Stimulated activated CD8-positive, alpha-beta memory T cell treated with anti-CD3 and anti-CD28 coated beads, Interleukin-15, amount 100 ng/mL, for 24 hours (primary cell): ENCODE data around the gene DENND6B.
"Not testable (repeated sequence)": the region's sequence is repeated elsewhere in the genome, so short reads cannot be mapped to it uniquely, and the experiment has no call there.

Experiments used
- DNase-seq: peaks from one replicate; pipeline ENCODE4 v3.0.0-alpha.2; 2020; ENCODE audit warnings: low read depth

The DENND6B gene, protein sequence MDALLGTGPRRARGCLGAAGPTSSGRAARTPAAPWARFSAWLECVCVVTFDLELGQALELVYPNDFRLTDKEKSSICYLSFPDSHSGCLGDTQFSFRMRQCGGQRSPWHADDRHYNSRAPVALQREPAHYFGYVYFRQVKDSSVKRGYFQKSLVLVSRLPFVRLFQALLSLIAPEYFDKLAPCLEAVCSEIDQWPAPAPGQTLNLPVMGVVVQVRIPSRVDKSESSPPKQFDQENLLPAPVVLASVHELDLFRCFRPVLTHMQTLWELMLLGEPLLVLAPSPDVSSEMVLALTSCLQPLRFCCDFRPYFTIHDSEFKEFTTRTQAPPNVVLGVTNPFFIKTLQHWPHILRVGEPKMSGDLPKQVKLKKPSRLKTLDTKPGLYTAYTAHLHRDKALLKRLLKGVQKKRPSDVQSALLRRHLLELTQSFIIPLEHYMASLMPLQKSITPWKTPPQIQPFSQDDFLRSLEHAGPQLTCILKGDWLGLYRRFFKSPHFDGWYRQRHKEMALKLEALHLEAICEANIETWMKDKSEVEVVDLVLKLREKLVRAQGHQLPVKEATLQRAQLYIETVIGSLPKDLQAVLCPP

DNA sequence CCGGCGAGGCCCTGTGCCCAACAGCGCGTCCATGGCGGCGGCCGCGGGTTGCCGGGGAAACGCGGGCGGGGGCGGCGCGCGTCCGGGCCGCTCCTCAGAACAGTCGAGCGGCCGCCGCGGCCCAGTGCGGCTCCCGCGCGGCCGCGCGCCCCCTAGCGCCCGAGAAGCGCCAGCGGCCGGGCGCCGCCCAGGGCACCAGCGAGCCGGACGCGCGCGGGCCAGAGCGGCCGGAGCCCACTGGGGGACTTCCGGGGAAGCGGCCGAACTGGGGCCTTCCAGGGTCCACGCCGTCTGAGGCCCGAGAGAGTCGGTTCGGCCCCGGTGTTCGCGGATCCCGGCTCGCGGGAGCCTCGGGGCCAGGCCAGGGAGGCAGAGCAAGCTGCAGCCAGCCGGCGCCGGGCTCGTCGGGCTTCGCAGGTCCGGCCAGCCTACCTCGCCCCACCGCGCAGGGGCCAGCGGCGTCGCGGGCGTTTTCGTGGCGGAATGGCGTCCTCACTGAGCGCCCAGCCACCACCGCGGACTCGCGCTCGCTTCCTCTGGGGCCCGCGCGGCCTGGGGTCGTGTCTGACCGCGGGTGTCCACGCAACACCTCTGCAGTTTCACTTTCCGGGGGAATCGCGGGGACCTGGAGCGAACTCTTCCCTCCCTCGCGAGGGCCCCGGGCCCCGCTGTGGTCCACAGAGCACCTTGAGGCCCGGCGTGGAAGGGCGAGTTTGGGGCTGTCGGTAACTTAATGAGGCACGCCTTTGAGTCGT lies at the start of gene DENND6B:
Gene DENND6B (minus strand): TSS at position 57 of the 755 bp plus-strand sequence. CDS start 24 bp downstream, at position 33.
- DNase-seq = peak; percentile 53

DNA sequence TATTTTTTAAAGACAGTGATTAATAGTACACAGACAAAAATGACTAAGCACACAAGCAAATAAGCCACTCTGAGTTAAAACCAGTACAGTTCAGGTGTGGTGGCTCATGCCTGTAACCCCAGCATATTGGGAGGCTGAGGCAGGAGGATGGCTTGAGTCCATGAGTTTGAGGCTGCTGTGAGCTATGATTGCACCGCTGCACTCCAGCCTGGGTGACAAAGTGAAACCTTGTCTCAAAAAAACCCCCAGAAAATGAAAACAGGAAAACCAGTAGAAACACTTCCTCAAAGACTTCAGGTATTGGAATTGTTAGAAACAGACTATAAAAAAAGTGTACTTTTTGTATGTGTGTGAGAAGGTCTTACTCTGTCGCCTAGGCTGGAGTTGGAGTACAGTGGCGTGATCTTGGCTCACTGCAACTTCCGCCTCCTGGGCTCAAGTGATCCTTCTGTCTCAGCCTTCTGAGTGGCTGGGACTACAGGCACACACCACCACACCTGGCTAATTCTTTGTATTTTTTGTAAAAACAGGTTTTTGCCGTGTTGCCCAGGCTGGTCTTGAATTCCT lies 49.4 kb upstream of the DENND6B start:
- no peak for DNase-seq

DNA sequence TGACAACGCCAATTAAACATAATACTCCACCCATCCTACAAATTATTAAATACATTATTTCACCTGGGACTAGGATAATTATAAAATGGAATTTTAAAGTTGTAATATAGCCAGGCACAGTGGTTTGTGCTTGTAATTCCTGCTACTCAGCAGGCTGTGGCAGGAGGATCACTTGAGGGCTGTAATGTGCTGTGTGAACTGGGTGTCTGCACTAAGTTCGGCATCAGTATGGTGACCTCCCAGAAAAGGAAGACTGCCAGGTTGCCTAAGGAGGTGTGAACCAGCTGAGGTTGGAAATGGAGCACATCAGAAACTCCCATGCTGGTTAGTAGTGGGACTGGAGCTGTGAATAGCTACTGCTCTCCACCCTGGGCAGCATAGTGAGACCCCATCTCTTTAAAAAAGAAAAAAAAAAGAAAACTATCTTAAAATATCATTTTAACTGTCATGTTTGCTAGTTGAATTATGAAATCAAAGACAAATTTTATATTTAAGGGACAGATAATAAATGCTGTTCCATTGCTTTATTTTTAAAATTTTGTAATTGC lies 44.4 kb upstream of the DENND6B start:
- no peak for DNase-seq

DNA sequence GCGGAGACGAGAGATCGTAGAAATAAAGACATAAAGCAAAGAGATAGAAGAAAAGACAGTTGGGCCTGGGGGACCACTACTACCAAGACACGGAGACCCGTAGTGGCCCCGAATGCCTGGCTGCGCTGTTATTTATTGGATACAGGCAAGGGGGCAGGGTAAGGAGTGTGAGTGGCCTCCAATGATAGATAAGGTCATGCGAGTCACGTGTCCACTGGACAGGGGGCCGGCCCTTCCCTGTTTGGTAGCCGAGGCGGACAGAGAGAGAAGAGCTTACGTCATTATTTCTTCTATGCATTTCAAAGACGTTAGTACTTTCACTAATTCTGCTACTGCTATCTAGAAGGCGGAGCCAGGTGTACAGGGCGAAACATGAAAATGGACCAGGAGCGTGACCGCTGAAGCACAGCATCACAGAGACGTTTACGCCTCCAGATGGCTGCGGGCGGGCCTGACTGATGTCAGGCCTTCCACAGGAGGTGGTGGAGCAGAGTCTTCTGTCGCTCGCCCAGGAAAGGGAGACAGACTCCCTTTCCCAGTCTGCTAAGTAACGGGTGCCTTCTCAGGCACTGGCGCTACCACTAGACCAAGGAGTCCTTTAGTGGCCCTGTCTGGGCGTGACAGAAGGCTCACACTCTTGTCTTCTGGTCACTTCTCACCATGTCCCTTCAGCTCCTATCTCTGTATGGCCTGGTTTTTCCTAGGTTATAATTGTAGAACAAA lies 41.1 kb upstream of the DENND6B start:
- no peak for DNase-seq

DNA sequence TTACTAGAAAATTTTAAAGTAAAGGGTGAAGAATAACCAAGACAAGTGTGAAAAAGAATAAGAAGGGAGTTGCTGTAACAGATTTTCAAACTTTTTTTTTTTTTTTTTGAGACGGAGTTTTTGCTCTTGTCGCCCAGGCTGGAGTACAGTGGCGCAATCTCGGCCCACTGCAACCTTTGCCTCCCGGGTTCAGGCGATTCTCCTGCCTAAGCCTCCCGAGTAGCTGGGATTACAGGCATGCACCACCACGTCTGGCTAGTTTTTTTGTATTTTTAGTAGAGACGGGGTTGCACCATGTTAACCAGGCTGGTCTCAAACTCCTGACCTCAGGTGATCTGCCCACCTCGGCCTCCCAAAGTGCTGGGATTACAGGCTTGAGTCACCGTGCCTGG lies 37.0 kb upstream of the DENND6B start:
- not testable (repeated sequence) for DNase-seq

DNA sequence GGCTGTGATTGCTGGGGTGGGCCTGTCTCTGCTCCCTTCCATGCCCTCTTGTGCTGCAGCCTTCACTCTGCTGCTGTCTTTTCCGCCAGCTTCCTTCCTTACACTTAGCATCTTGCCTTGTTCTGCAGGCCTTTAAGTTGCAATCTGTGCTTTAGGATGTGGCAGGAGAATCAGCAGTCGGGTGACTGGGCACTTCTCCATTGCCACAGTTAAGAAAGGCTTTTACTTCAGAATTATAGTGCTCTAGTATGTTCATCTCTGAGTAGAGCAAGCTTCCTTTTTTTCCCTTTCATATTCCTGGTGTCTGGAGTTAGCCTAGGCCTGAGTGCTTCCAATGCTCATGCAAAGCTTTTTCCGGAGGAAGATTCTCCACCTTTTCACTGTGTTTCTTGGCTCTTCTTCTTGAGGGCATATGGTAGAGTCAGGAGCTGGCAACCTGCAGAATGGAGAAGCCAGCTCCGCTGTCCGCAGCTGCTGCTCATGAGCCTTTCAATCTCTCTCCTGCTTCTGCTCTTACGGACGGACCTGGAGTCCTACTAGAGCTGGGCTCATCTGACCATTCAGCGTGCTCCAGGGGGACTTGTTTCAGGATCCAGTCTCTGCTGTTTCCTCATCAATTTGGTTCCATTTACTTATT lies 36.5 kb upstream of the DENND6B start:
- no peak for DNase-seq

DNA sequence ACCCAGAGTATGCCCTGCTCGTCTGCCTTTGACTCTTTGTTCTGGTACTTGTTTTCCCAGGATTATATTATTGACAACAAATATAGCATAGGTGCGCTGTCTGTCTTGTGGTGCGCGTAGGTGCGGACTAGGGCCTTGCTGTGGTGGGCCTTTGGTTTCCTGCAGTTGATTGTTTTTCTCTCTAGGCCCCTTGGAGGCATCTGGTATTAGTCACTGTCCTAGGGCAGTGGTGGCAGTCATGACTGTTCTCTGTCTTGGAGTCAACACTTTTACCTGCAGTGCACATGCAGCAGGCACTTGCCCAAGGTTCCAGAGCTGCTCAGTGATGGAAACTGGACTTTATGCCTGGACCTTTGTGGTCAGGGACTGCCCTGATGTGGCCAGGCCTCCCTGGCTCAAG lies 34.9 kb upstream of the DENND6B start:
- no peak for DNase-seq

DNA sequence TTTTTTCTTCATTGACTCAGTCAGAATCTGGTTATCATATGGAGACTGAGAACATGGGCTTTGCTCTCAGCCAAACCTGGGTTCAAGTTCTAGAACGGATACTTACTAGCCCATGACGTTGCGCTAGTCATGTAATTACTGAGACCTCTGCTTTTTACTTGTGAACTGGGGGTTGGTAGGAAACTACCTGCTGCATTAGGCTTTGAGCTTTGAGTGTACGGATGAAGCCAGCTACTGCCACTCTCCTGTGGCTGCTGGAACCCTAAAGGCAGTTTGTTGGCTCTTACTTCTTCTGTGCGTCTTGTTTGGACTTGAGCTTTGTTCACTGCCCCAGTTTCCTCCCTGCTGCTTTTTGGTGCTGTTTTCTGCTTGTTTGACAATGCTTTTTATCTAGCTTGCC lies 34.4 kb upstream of the DENND6B start:
- no peak for DNase-seq

DNA sequence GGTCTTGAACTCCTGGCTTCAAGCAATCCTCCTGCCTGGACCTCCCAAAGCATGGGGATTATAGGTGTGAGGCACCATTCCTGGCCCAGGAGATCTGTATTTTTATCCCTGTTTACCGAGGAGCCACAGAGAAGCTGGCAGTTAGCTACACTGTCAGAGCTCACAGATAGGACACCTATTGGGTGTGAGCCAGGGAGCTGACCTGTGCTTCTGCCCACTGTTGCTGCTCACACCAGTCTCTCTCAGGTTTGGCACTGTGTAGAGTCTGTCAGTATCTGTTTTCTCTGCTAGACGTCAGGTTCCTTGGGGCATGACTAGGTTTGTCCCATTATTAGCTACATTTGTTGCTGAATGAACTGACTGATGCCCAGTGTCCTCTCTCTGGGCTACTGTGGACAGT lies 33.8 kb upstream of the DENND6B start:
- no peak for DNase-seq

DNA sequence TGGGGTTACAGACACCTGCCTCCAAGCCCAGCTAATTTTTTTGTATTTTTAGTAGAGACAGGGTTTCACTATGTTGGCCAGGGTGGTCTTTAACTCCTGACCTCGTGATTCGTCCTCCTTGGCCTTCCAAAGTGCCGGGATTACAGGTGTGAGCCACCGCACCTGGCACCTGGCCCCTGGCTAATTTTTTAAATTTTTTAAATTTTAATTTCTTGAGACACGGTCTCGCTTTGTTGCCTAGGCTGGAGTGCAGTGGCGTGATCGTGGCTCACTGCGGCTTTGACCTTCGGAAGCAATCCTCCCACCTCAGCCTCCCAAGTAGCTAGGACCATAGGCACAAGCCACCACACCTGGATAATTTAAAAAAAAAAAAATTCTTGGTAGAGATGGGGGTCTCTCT lies 30.9 kb upstream of the DENND6B start:
- DNase-seq = no peak

DNA sequence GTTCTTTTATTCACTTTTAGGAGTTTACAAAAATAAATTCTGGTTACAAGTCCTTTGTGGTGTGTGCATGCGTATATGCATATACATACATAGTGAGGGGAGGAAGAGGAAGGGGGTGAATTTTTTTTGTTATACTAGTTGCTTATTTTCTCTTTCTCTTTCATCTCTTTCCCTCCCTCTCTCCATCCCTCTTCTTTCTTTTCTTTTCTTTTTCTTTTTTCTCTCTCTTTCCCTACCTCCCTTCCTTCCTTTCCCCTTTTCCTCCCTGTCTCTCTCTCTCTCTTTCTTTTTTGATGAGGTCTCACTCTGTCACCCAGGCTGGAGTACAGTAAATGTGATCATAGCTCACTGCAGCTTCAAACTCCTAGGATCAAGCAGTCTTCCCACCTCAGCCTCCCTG lies 30.4 kb upstream of the DENND6B start:
- DNase-seq = no peak

DNA sequence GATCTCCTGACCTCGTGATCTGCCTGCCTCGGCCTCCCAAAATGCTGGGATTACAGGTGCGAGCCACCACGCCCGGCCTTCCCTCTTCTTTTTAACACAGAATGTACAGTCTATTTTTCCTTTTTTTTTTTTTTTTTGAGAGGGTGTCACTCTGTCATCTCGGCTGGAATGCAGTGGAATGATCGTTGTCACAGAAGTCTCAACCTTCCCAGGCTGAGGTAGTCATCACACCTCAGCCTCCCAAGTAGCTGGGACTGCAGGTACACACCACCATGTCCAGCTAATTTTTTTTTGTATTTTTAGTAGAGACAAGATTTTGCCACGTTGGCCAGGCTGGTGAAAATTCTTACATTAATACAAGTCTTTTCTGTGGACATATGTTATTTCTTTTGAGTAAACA lies 29.4 kb upstream of the DENND6B start:
- DNase-seq = no peak

DNA sequence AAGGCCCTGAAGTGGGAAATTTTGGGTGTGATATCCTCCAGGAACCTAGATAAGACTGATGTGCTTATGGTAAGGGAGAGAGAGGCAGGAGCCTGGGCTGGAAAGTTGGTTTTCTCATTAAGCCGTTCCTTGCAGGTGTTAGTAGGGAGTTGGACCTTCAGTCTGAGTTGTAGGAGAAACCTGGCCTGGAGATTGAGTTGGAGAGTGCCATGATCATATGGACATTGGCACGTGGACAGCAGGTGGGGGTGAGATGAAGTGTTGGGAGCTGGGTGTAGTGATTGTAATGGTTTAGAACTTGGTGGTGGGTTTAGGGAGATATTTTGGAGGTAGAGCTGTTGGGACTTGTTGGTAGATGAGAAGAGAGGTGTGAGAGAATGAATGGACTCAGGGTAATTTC lies 21.2 kb upstream of the DENND6B start:
- DNase-seq = no peak

DNA sequence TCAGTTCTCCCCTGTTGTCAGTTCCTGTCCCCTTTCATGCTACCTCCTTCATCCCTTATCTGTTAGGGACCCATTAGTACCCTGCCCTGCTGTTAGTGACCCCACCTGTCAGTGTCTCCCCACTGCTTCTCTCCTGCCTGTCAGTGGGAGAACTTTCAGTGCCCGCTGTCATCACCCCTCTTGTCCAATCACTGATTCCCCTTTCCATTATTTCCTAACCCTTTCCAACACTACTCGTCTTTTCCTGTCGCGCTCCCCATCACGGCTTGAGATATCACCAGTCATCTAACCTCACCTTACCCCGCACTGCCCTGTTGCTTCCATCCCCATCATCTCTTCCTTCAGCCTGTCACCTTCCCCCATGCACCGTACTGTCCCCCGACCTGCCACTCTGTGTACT lies 20.3 kb upstream of the DENND6B start:
- DNase-seq = no peak

DNA sequence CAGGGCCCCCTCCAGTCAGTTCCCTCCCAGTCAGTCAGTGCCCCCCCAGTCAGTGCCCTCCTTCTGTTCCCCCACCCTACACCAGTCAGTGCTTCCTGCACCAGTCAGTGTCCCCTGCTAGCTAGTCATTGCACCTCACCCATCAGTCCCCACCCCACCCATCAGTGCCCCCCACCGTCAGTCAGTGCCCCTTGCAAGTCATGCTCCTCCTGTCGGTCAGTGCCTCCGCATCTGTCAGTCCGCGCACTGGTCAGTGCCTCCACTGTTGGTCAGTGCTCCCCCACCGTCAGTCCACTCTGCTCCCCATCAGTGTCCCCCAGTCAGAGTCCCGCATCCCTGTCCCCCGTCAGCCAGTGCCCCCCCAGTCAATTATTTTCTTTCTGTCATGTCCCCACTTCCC lies 19.7 kb upstream of the DENND6B start:
- DNase-seq = no peak

DNA sequence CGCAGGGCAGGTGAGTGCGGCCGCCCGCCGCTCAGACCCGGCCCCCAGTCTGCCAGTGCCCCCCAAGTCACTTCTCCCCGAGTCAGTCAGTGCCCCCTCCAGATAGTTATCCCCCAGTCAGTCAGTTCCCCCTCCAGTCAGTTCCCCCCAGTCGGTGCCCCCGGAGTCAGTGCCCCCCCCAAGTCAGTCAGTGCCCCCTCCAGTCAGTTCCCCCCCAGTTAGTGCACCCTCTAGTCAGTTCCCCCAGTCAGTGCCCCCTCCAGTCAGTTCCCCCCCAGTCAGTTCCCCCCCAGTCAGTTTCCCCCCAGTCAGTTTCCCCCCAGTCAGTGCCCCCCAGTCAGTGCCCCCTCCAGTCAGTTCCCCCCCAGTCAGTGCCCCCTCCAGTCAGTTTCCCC lies 16.7 kb upstream of the DENND6B start:
- no peak for DNase-seq

DNA sequence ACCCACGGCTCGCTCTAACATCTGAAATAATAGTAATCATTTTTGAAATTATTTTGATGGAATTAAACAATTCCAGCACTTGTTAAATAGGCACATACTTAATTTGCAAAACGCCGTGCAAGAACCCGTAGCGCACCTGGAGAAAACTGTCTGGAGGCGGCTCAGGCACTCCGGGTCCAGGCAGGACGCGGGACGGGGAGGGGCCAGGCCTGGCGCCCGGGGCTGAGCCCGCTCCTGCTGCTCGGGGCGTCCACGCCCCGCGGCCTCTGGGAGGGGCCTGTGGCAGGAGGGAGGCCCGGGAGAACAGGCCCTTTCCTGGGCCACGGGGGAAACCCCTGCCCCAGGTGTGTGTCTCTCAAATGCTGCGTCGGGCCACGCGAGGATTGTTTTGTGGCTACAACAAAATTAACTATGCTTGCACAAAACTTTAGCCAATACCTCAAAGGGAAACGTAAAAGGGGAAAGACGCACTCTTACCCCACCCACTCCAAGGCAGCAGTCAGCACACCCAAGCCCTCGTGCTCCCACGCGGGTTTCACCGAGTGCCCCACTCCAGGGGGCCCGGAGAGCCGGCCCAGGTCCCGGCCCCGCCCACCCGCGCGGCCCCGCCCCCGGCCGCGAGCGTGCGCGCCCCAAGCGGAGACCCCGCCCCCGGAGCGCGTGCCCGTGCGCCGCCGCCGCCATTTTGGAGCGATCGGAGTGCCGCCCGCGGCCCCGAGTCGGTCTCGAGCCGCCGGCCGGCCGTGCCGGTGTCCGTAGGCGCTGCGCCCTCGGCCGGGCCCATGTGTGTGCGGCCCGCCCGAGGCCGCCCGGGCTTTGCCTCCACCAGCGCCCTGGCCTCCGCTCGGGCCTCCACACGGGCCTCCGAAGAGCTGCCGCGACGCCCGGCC lies 16.1 kb upstream of the DENND6B start, which contains the start of gene PPP6R2:
Gene PPP6R2 (plus strand): TSS at position 677 of the 890 bp plus-strand sequence. CDS start 50,582 bp downstream, outside the sequence.
- DNase-seq = peak; percentile 93

DNA sequence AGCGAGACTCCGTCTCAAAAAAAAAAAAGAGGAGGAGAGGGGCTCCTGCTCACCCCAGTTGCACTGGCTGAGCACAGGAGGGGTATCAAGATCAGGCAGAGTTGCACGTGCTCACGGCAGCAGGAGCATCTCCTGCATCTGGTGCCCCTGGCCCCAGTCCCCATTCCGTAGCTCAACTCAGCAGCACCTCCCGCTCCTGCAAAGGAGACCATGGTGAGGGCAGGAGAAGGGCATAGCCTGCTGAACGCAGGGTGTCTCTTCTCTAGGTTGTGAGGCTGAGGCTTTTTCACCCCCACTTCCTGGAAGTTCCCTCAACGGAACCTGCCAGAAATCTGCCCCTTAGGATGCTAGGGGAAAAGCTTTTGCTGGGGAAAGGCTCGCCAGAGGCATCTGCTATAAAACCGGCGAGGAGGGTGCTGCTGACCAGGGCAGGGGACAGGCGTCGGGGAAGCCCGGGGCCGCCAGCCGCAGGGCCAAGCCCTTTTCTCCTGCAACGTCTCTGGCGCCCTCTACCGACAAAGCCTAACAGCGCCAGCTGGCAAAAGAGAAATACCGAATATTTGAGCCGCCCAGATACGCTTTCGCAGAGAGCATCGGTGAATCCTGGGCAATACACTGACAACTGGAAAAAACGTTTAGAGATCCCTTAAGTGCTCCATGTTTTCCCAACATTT lies 15.3 kb upstream of the DENND6B start:
- DNase-seq = peak; percentile 82
